ENCODE results near the gene EVX2. TPM values are rescaled to one million over a fixed set of nuclear protein-coding genes. Genes with fewer than 3 reads are reported as not detected.

The EVX2 gene
- total RNA-seq, 1 donor from 2014 or later: not detected

- no peak for DNase-seq (ENCODE audit: low read depth)
Observed at GRCh38 chr2:176093145-176093897, 9.6 kb upstream of the EVX2 start.

GRCh38 chr2:176092270-176093144, 8.7 kb upstream of the EVX2 start, which contains the start of gene HOXD13:
TSS of gene HOXD13 (plus strand) at chr2:176092721. CDS start at chr2:176092891, 170 bp downstream.
- no peak within 1 kb of the TSS for H3K4me3 ChIP-seq (ENCODE audit: low read depth, low read length)
- no peak for TF ChIP-seq CTCF (conservative IDR thresholded peaks at IDR 0.05; ENCODE audit: low read depth, low read length)
- DNase-seq (ENCODE audit: low read depth): no peak

More at GRCh38 chr2:176093145-176093897, 9.6 kb upstream of the EVX2 start:
- no peak for TF ChIP-seq CTCF (conservative IDR thresholded peaks at IDR 0.05; ENCODE audit: low read depth, low read length)
- no peak overlapping the region for H3K4me3 ChIP-seq (ENCODE audit: low read depth, low read length)

- H3K4me3 ChIP-seq (ENCODE audit: low read depth, low read length): no peak overlapping the region
- TF ChIP-seq CTCF (conservative IDR thresholded peaks at IDR 0.05; ENCODE audit: low read depth, low read length): no peak
- no peak for DNase-seq (ENCODE audit: low read depth)
Observed at GRCh38 chr2:176091329-176092258, 7.8 kb upstream of the EVX2 start.

- TF ChIP-seq CTCF (conservative IDR thresholded peaks at IDR 0.05; ENCODE audit: low read depth, low read length): no peak
- no peak overlapping the region for H3K4me3 ChIP-seq (ENCODE audit: low read depth, low read length)
- DNase-seq (ENCODE audit: low read depth): no peak
Observed at GRCh38 chr2:176090862-176091261, 7.1 kb upstream of the EVX2 start.

GRCh38 chr2:176089843-176090395, 6.2 kb upstream of the EVX2 start:
- DNase-seq (ENCODE audit: low read depth): no peak
- TF ChIP-seq CTCF (conservative IDR thresholded peaks at IDR 0.05; ENCODE audit: low read depth, low read length): no peak
- H3K4me3 ChIP-seq (ENCODE audit: low read depth, low read length): no peak overlapping the region

Measured in epithelial cell of proximal tubule (primary cell).